Bronchial epithelial cell (primary cell): ENCODE results near the gene CAMK2D. TPM values are rescaled to one million over a fixed set of nuclear protein-coding genes. Genes with fewer than 3 reads are reported as not detected.
A peak's percentile ranks its signal among the peaks of the same experiment; 100 is the strongest.

ENCODE experiments used
- DNase-seq: peaks from one replicate; pipeline ENCODE4 v3.0.0-alpha.2; 2010; ENCODE audit warnings: low read depth
- FAIRE-seq: peaks from 2 replicates; lab custom pipeline; 2011; peaks lifted over from hg19 to GRCh38; lab: Jason Lieb, UNC
- H3K27me3 ChIP-seq: 2 replicates; pipeline ENCODE4 v1.5.1; 2011; ENCODE audit warnings: low read length; ENCODE audit not compliant: control insufficient read depth, insufficient read depth
- H3K36me3 ChIP-seq: 2 replicates; pipeline ENCODE4 v1.5.1; 2011; ENCODE audit warnings: low read length; ENCODE audit not compliant: control insufficient read depth, insufficient read depth
- H3K4me3 ChIP-seq: 2 replicates; pipeline ENCODE4 v1.5.1; 2011; ENCODE audit warnings: mild to moderate bottlenecking, low read depth, low read length, control low read depth
- total RNA-seq: library from RNA; depleted of rRNA; stranded (reverse); fragments of >200 nt; gene quantifications from 2 replicates; pipeline ENCODE4 v1.2.1, GENCODE V29; 2014
- TF ChIP-seq, protein P1 (sequence below): IDR thresholded peaks from 2 replicates; pipeline ENCODE4 v1.5.1; 2011; ENCODE audit warnings: mild to moderate bottlenecking, moderate library complexity, low read length, control low read depth, inconsistent platforms; ENCODE audit not compliant: insufficient read depth, severe bottlenecking

Gene CAMK2D
- total RNA-seq, 1 donor from 2014 or later: 50.8 TPM

DNA sequence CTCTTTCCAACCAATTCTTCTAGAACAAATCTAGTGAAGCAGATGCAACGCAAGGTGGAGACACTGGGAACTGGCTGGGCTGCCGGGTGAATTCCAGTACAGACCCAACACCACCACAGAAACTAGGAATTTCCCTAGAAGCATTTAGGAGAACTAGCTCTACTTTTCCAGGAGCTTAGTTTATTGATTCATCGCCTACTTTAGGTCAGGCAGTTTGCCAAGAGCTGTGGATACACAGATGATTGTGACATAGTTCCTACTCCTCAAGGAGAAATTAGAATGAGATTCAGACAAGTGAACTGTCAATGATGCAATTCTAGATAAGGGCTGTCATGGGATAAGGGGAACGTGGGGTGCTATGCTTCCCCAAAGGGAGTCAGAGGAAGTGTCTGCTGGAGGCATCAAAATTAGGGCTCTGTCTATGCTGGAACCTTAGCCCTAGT lies 350.0 kb downstream of the CAMK2D start:
- peak; percentile 95 for DNase-seq
- TF ChIP-seq, protein P1, sequence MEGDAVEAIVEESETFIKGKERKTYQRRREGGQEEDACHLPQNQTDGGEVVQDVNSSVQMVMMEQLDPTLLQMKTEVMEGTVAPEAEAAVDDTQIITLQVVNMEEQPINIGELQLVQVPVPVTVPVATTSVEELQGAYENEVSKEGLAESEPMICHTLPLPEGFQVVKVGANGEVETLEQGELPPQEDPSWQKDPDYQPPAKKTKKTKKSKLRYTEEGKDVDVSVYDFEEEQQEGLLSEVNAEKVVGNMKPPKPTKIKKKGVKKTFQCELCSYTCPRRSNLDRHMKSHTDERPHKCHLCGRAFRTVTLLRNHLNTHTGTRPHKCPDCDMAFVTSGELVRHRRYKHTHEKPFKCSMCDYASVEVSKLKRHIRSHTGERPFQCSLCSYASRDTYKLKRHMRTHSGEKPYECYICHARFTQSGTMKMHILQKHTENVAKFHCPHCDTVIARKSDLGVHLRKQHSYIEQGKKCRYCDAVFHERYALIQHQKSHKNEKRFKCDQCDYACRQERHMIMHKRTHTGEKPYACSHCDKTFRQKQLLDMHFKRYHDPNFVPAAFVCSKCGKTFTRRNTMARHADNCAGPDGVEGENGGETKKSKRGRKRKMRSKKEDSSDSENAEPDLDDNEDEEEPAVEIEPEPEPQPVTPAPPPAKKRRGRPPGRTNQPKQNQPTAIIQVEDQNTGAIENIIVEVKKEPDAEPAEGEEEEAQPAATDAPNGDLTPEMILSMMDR: no peak

DNA sequence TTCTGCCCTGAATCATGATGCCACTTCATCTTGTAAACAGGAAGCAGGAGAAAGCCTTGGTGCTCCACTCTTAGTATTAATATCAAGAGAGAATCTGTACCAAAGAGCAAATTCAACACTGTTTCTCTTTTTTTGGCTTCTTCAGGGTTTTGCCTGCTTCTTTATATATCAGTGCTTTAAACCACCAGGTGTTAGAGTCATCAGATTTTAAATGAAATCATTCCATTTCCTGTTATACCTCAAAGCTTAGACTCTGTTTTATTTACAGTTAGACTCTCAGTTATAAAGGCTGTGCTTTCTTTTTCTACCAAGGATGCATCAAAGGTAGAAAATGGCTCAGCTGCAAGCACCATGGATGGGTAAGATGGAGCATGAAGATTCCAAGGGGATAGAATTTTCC lies 350.9 kb downstream of the CAMK2D start:
- Histone ChIP-seq H3K27me3 (no peaks in the 10 kb centered on the region), H3K36me3 (no peaks in the 10 kb centered on the region), H3K4me3 (no peak overlapping the region)
- TF ChIP-seq, protein P1: no peak
- FAIRE-seq (no peak), DNase-seq (no peak)

More for the DNA sequence above, 350.0 kb downstream of the CAMK2D start:
- H3K4me3 ChIP-seq: no peak overlapping the region
- no peaks in the 10 kb centered on the region for H3K27me3 ChIP-seq
- H3K36me3 ChIP-seq: no peaks in the 10 kb centered on the region
- FAIRE-seq: peak; percentile 40

DNA sequence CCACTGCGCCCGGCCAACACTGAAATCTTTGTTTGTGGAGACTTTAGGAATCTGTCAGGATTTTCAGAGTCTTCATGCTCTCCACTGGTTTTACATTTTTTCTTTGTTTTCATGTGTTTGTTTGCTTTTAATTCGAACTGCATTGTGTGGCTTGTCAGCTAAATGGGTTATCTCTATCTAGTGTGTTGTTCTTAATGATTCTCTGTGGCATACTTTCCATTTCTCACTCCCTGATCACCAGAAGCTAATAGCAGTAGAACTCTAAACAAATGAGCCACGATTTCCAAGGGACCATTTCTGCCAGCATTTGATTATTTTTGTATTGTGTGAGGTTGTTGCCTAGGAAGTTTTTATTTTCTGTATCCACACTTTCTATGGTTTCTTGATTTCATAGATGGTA lies 352.4 kb downstream of the CAMK2D start:
- H3K27me3 ChIP-seq: no peaks in the 10 kb centered on the region
- DNase-seq (no peak), FAIRE-seq (no peak)
- no peaks in the 10 kb centered on the region for H3K36me3 ChIP-seq
- TF ChIP-seq, protein P1: no peak
- no peak overlapping the region for H3K4me3 ChIP-seq

DNA sequence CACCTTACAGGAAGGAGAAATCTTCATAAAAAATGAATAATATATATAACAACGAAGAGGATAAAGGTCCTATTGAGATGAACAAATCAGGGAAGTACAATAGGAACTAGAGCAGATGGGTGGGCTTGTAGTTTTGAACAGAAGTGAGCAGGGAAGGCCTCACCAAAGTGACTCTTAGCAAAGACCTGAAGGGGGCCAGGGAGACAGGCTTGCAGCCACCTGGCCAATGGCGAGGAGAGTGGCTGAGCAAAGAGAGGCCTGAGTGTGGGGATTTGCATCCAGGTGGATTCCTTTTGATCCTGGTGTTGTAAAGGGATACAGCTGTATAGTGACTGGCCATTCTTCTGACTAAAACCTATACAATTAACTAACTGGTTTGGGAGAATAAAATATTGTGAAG lies 354.1 kb downstream of the CAMK2D start:
- TF ChIP-seq, protein P1: no peak
- Histone ChIP-seq H3K36me3 (no peaks in the 10 kb centered on the region), H3K4me3 (no peak overlapping the region), H3K27me3 (no peaks in the 10 kb centered on the region)
- DNase-seq (no peak), FAIRE-seq (no peak)

DNA sequence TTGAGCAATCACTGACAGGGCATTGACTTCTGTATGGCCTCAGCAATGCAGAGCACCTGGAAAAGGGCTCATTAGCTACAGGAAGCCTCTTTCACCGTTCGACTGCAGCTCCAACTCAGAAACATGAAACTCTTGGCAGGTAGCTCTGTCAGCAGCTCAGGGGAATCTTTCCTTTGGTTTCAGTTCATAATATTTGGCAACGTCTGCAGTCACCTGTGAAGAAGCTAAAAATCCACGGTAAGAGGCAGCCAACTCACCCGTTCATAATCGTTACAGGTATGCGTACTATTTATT lies 354.9 kb downstream of the CAMK2D start:
- TF ChIP-seq, protein P1: no peak
- Histone ChIP-seq H3K27me3 (no peaks in the 10 kb centered on the region), H3K36me3 (no peaks in the 10 kb centered on the region), H3K4me3 (no peak overlapping the region)
- FAIRE-seq: no peak
- peak; percentile 33 for DNase-seq
